HG03060 (cell line): ENCODE data around the gene DNAJC10.

Source experiments
- ATAC-seq: cut with Tn5 transposase; IDR thresholded peaks from one replicate; pipeline ENCODE4 v1.9.1; 2021; ENCODE audit warnings: low read depth, moderate number of reproducible peaks; ENCODE audit not compliant: unreplicated experiment

Gene DNAJC10

GRCh38 chr2:182831101-182831500 is 115.0 kb downstream of the DNAJC10 start:
- no peak for ATAC-seq

- ATAC-seq, result no peak
Observed at GRCh38 chr2:182831921-182832320, 115.9 kb downstream of the DNAJC10 start.

GRCh38 chr2:182833084-182833854 is 117.2 kb downstream of the DNAJC10 start:
- no peak for ATAC-seq

GRCh38 chr2:182834293-182834692 is 118.2 kb downstream of the DNAJC10 start:
- ATAC-seq, result no peak

GRCh38 chr2:182836451-182836850 is 120.4 kb downstream of the DNAJC10 start:
- ATAC-seq, result no peak
